ENCODE results near the gene DCUN1D1.

DNA sequence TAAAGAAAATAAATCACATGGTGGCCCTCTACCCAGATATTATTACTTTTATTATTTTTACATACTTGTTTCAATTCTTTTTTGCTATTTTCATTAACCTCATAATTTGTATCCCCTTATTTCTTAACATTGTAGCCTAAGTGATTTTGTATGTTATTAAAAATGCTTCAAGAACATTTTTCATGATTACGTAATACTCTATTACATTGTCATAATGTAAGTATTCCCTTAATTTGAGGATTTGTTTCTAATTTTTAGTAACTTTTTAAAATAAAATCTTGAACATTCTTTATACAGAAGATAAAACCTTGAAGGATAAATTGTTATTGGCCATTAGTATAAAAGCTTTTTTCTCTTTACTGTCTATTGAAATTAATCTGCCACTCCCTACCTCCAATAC is 89.0 kb downstream of the DCUN1D1 start:
- TF ChIP-seq, protein P1, sequence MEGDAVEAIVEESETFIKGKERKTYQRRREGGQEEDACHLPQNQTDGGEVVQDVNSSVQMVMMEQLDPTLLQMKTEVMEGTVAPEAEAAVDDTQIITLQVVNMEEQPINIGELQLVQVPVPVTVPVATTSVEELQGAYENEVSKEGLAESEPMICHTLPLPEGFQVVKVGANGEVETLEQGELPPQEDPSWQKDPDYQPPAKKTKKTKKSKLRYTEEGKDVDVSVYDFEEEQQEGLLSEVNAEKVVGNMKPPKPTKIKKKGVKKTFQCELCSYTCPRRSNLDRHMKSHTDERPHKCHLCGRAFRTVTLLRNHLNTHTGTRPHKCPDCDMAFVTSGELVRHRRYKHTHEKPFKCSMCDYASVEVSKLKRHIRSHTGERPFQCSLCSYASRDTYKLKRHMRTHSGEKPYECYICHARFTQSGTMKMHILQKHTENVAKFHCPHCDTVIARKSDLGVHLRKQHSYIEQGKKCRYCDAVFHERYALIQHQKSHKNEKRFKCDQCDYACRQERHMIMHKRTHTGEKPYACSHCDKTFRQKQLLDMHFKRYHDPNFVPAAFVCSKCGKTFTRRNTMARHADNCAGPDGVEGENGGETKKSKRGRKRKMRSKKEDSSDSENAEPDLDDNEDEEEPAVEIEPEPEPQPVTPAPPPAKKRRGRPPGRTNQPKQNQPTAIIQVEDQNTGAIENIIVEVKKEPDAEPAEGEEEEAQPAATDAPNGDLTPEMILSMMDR (IDR thresholded peaks at IDR 0.05; ENCODE audit: insufficient read depth, low read length, poor library complexity, severe bottlenecking) = no peak
- no peak for TF ChIP-seq EZH2phosphoT487 (conservative IDR thresholded peaks at IDR 0.05; ENCODE audit: low read length)

Data from SU-DHL-6 (cell line).